OCI-LY7 (cell line): ENCODE results near the gene DHRS12. TPM values are rescaled to one million over a fixed set of nuclear protein-coding genes. Genes with fewer than 3 reads are reported as not detected.

ENCODE experiments used
- BruUV-seq: library from RNA; stranded (reverse); fragments of 400-500 nt; replicated peaks from 2 replicates; lab custom pipeline; 2021; lab: Mats Ljungman, UMichigan
- CTCF ChIA-PET: fragments of 300-600 bp; sonication (Branson Sonifier 250); formaldehyde crosslinking; loops from one replicate; lab custom pipeline; 2022; ENCODE audit warnings: antibody characterized with exemption; ENCODE audit not compliant: unreplicated experiment; lab: Charles Lee
- POLR2A ChIA-PET: fragments of 300-600 bp; sonication (Branson Sonifier 250); formaldehyde crosslinking; loops from one replicate; lab custom pipeline; 2022; ENCODE audit warnings: antibody characterized with exemption; lab: Charles Lee
- DNase-seq: peaks from one replicate; pipeline ENCODE4 v3.0.0-alpha.2; 2015; ENCODE audit warnings: low spot score
- H2AFZ ChIP-seq: fragments of 200-600 bp; sonication (generic), shearing (Covaris generic); 2 replicates; pipeline ENCODE4 v1.6.1; 2014; ENCODE audit warnings: mild to moderate bottlenecking, antibody characterized with exemption, low read length, moderate library complexity
- H3K27ac ChIP-seq: fragments of 200-600 bp; sonication (generic); 2 replicates; pipeline ENCODE4 v1.5.1; 2014; ENCODE audit warnings: mixed run types, low read depth, mild to moderate bottlenecking, moderate library complexity, low read length, inconsistent platforms; ENCODE audit not compliant: poor library complexity, severe bottlenecking
- H3K36me3 ChIP-seq: fragments of 200-600 bp; sonication (generic); 2 replicates; pipeline ENCODE4 v1.6.1; 2014; ENCODE audit warnings: mild to moderate bottlenecking, antibody characterized with exemption, low read length, moderate library complexity, mixed read lengths; ENCODE audit not compliant: insufficient read depth
- H3K4me1 ChIP-seq: fragments of 200-600 bp; sonication (generic); 2 replicates; pipeline ENCODE4 v1.5.1; 2014; ENCODE audit warnings: mild to moderate bottlenecking, low read length; ENCODE audit not compliant: insufficient read depth, poor library complexity, severe bottlenecking
- H3K4me2 ChIP-seq: fragments of 200-600 bp; sonication (generic); 2 replicates; pipeline ENCODE4 v1.6.1; 2014; ENCODE audit warnings: mild to moderate bottlenecking, low read length
- H3K4me3 ChIP-seq: fragments of 200-600 bp; sonication (generic); 2 replicates; pipeline ENCODE4 v1.5.1; 2014; ENCODE audit warnings: mild to moderate bottlenecking, low read depth, low read length; ENCODE audit not compliant: poor library complexity, severe bottlenecking
- H3K79me2 ChIP-seq: fragments of 200-600 bp; sonication (generic); 2 replicates; pipeline ENCODE4 v1.6.1; 2016; ENCODE audit warnings: low read depth, mild to moderate bottlenecking, low read length, moderate library complexity, mixed read lengths; ENCODE audit not compliant: insufficient read depth
- H3K9me2 ChIP-seq: fragments of 200-600 bp; sonication (generic); 2 replicates; pipeline ENCODE4 v1.6.1; 2016; ENCODE audit warnings: mild to moderate bottlenecking, low read length, mixed read lengths; ENCODE audit not compliant: insufficient read depth
- H3K9me3 ChIP-seq: fragments of 200-600 bp; sonication (generic); 2 replicates; pipeline ENCODE4 v1.6.1; 2014; ENCODE audit warnings: mild to moderate bottlenecking, mixed run types, low read length, mixed read lengths
- H4K20me1 ChIP-seq: fragments of 200-600 bp; sonication (generic); 2 replicates; pipeline ENCODE4 v1.6.1; 2014; ENCODE audit warnings: mild to moderate bottlenecking, antibody characterized with exemption, low read length, moderate library complexity, mixed read lengths; ENCODE audit not compliant: insufficient read depth
- CTCF ChIP-seq: fragments of 200-600 bp; sonication (generic); conservative IDR thresholded peaks from 2 replicates; pipeline ENCODE4 v1.5.1; 2014; ENCODE audit warnings: mild to moderate bottlenecking, antibody characterized with exemption, low read length, moderate library complexity, mixed read lengths
- EZH2phosphoT487 ChIP-seq: fragments of 200-600 bp; sonication (generic); IDR thresholded peaks from 2 replicates; pipeline ENCODE4 v1.6.1; 2018; ENCODE audit warnings: low read depth, borderline replicate concordance, mild to moderate bottlenecking, mixed run types, antibody characterized with exemption, low read length, moderate library complexity, mixed read lengths
- intact Hi-C: fragments of 100-400 bp; cut with micrococcal nuclease; formaldehyde crosslinking; loops from one replicate; pipeline ENCODE4 v1.10.0; 2022; ENCODE audit not compliant: unreplicated experiment
- total RNA-seq, 2 experiments: library from RNA; depleted of rRNA in 1 of 2; stranded (reverse); fragments of >200 nt in 1 of 2; shearing (Covaris generic) in 1 of 2; gene quantifications; 2 replicates each; pipeline ENCODE4 v1.2.3, GENCODE V29; 2014 to 2022

Gene DHRS12
- total RNA-seq, 2 experiments from 2014 or later, result 3.5 to 11.9 TPM

GRCh38 chr13:51817717-51818116, 13.8 kb upstream of the DHRS12 start:
- no peak overlapping the region for H3K4me3 ChIP-seq
- TF ChIP-seq EZH2phosphoT487 (no peak), CTCF (no peak)
- CTCF ChIA-PET, result no interaction called here
- DNase-seq, result no peak
- POLR2A ChIA-PET, result interaction anchor here (0.7 to 1.0 kb wide), 2 partner anchors 15 to 73 kb away, joined by 3 to 5 read pairs; no protein-coding TSS in a partner anchor
- H3K9me2 ChIP-seq, result no peaks in the 10 kb centered on the region
- no peaks in the 10 kb centered on the region for H3K9me3 ChIP-seq
- intact Hi-C loops, result loop anchor here (5.0 kb wide), 1 partner anchor 185 kb away; no protein-coding TSS in a partner anchor
- H3K36me3 ChIP-seq, result no peaks in the 10 kb centered on the region
- H3K79me2 ChIP-seq, result no peaks in the 10 kb centered on the region
- BruUV-seq, result no TSS peak
- H3K4me1 ChIP-seq, result peaks cover 83% of the 10 kb centered on the region
- no peaks in the 10 kb centered on the region for H4K20me1 ChIP-seq
- H2AFZ ChIP-seq, result no peak overlapping the region
- H3K27ac ChIP-seq, result no peak overlapping the region
- no peak overlapping the region for H3K4me2 ChIP-seq

DNA sequence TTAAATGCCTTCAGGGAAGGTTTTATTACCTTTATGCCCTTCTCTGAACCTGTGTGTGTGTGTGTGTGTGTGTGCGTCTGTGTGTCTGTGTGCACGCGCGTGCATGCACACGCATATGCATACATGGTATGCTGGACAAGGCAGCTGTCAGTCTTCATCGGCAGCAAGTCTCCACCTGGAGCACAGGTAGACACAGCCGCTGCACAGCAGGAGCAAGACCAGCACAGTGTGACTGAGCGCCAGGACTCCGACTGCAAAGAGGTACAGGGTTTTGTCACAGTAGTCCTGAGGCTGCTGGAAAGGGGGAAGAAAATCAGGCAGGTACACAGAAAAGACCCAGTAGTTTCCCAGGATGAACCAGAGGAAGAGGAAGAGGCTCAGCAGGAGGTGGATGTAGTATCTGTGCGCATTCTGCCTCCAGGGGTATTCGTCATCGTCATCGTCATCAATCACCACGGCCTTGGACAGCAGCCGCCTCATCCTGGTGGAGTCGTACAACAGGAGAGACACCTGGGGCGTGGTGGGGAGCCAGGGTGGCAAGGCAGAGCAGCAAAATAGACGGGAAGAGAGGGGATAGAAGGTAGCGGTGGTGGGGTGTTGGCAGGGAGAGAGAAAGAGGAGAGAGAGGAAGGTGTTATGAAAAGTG, 12.8 kb upstream of the DHRS12 start:
- Histone ChIP-seq H4K20me1 (no peaks in the 10 kb centered on the region), H3K9me3 (no peaks in the 10 kb centered on the region), H3K27ac (no peak overlapping the region), H3K4me3 (no peak overlapping the region), H2AFZ (no peak overlapping the region), H3K36me3 (no peaks in the 10 kb centered on the region), H3K79me2 (no peaks in the 10 kb centered on the region), H3K9me2 (no peaks in the 10 kb centered on the region), H3K4me1 (peaks cover 83% of the 10 kb centered on the region), H3K4me2 (no peak overlapping the region)
- TF ChIP-seq EZH2phosphoT487 (no peak), CTCF (no peak)
- ChIA-PET CTCF (interaction anchor here (1.7 to 5.0 kb wide), 3 partner anchors 11 to 76 kb away, joined by 4 to 79 read pairs (median 29); no protein-coding TSS in a partner anchor), POLR2A (interaction anchor here (0.6 to 8.1 kb wide), 6 partner anchors 8 to 532 kb away, joined by 4 to 147 read pairs (median 8); partner anchors contain the start of gene INTS6)
- BruUV-seq, result no TSS peak
- intact Hi-C loops, result loop anchor here (5.0 kb wide), 1 partner anchor 186 kb away; no protein-coding TSS in a partner anchor
- DNase-seq, result no peak
